ENCODE results near the gene RNF207. TPM values are rescaled to one million over a fixed set of nuclear protein-coding genes. Genes with fewer than 3 reads are reported as not detected.

RNF207 gene
- total RNA-seq, 4 donors from 2014 or later = 3.0 to 34.1 (median 18.3) TPM

DNA sequence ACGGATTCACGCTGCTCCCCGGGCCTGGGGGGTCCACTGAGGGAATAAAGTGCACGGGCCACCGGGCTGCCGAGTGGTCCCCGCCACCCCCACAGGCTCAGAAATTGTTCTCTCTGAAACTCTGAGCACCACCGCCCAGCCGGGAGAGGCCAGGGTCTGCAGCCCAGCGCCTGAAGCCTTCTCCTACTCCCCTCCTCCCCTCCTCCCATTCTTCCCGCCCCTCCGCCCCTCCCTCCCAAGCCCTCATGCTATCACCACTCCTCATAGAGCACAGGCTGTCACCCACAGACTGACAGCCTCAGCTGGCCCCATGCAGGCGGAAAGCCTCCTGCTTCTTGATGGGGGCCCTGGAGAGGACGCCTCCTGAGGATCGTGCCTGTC lies 55.7 kb downstream of the RNF207 start:
- TF ChIP-seq POLR2AphosphoS5 (IDR thresholded peaks at IDR 0.05) (no peak), POLR2A (IDR thresholded peaks at IDR 0.05) (no peak), EP300 (IDR thresholded peaks at IDR 0.05) (no peak)
- TF ChIP-seq, protein P1, sequence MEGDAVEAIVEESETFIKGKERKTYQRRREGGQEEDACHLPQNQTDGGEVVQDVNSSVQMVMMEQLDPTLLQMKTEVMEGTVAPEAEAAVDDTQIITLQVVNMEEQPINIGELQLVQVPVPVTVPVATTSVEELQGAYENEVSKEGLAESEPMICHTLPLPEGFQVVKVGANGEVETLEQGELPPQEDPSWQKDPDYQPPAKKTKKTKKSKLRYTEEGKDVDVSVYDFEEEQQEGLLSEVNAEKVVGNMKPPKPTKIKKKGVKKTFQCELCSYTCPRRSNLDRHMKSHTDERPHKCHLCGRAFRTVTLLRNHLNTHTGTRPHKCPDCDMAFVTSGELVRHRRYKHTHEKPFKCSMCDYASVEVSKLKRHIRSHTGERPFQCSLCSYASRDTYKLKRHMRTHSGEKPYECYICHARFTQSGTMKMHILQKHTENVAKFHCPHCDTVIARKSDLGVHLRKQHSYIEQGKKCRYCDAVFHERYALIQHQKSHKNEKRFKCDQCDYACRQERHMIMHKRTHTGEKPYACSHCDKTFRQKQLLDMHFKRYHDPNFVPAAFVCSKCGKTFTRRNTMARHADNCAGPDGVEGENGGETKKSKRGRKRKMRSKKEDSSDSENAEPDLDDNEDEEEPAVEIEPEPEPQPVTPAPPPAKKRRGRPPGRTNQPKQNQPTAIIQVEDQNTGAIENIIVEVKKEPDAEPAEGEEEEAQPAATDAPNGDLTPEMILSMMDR (IDR thresholded peaks at IDR 0.05) = no peak
- no peak for ATAC-seq
- peaks cover 56% of the 10 kb centered on the region for H3K27me3 ChIP-seq
- peak overlapping the region in 1 of 2 donors; percentile 71 for H3K4me3 ChIP-seq
- 21 to 40% methylated on average over 1 to 5 of the region's 15 CpGs for WGBS, 2 donors (ENCODE audit: low coverage in 1 of 2)
- H3K9me3 ChIP-seq = no peaks in the 10 kb centered on the region
- H3K27ac ChIP-seq = peak overlapping the region in 3 of 4 donors; percentile 58 to 81 (median 70)
- H3K4me1 ChIP-seq = peaks cover 0 to 65% (median 25%) of the 10 kb centered on the region in 3 donors
- no peaks in the 10 kb centered on the region for H3K36me3 ChIP-seq

DNA sequence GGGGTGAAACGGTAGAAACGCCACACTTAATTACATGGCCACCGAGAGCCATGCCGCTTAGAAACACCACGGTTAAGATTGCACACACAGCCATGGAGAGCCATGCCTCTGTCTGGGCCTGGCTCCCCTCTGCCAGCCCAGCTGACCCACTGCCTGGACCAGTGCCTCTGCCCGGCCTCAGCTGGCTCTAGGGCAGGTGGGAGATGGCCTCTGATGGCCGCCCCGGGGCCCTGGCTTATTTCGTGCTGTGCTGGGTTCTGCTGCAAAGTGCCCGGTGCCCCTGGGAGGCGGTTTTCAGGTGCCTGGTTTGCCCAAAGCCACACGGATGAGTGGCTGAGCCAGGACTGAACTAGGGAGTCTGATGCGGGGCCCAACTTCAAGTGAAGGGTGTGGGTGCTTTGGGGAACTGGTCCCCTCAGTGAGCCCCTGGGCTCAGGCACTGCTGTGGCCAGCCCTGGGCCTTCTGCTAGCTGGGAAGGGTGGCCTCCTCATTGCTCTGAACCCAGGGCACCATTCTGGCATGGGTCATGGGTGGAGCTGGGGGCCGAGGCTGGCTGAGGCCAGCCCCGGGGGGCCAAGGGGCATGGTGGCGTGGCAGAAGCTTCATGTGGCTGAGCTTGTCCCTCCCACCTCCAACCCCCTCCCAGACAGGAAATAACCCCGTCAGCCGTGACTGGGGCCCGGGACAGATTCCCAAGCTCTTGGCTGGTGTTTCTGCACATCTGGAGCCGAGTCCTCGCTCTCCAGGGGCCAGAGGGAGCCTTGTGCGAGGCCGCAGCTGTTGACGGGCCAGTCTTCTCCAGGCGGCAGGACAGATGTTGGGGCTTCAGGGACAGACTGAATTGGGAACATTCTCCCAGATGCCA lies 56.9 kb downstream of the RNF207 start:
- Histone ChIP-seq H3K27ac (peak overlapping the region in 3 of 4 donors; percentile 41 to 81 (median 66)), H3K9me3 (no peaks in the 10 kb centered on the region), H3K4me3 (no peak overlapping the region), H3K36me3 (no peaks in the 10 kb centered on the region), H3K4me1 (peaks cover 0 to 65% (median 25%) of the 10 kb centered on the region in 3 donors), H3K27me3 (peaks cover 48% of the 10 kb centered on the region)
- ATAC-seq = peak; percentile 16
- WGBS, 2 donors (ENCODE audit: low coverage in 1 of 2) = no CpG with 5 or more reads among the region's 25 CpGs
- no peak for TF ChIP-seq EP300 (IDR thresholded peaks at IDR 0.05)
- TF ChIP-seq POLR2AphosphoS5 (IDR thresholded peaks at IDR 0.05) = no peak
- TF ChIP-seq, protein P1 (IDR thresholded peaks at IDR 0.05) = no peak
- no peak for TF ChIP-seq POLR2A (IDR thresholded peaks at IDR 0.05)

DNA sequence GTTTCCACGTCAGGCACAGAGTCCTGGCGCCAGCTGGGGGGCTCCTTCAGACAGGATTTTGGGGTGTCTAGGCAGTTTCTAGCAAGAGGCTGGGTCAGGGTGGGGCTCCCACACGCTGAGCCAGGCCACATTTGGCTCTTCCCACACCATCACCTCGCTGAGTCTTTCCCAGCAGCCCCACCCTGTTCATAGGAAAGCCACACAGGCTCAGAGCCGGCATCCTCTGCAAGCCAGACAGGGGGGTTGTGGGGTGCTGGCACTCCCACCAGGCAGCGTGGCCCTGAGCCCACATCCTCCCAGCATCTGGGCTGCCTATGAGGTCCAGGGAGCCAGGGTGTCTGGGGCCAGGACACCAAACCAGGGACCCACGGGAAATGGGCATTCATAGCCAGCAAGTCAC lies 57.8 kb downstream of the RNF207 start:
- peak overlapping the region in 1 of 4 donors; percentile 81 for H3K27ac ChIP-seq
- WGBS, 2 donors (ENCODE audit: low coverage in 1 of 2) = no CpG with 5 or more reads among the region's 7 CpGs
- peaks cover 41% of the 10 kb centered on the region for H3K27me3 ChIP-seq
- no peak for ATAC-seq
- no peaks in the 10 kb centered on the region for H3K9me3 ChIP-seq
- H3K36me3 ChIP-seq = no peaks in the 10 kb centered on the region
- H3K4me3 ChIP-seq = no peak overlapping the region
- TF ChIP-seq, protein P1 (IDR thresholded peaks at IDR 0.05) = no peak
- TF ChIP-seq EP300 (IDR thresholded peaks at IDR 0.05) (no peak), POLR2A (IDR thresholded peaks at IDR 0.05) (no peak), POLR2AphosphoS5 (IDR thresholded peaks at IDR 0.05) (no peak)
- peaks cover 0 to 65% (median 25%) of the 10 kb centered on the region in 3 donors for H3K4me1 ChIP-seq

DNA sequence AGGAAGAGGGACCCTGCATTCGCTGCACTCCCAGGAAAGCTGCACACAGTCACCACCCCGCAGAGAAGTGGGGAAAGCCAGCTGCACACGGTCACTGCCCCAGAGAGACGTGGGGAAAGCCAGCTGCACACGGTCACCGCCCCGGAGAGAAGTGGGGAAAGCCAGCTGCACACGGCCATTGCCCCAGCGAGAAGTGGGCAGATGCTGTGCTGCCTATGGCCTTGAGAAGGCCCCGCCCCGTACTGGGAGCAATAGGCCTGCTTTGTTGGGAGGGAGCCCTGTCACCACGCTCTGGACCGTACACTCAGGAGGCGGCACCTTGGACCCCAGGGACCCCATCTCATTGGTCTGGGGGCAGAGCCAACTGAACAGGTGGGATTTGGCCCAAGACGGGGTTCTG lies 59.2 kb downstream of the RNF207 start:
- H3K4me3 ChIP-seq = no peak overlapping the region
- H3K36me3 ChIP-seq = no peaks in the 10 kb centered on the region
- no peaks in the 10 kb centered on the region for H3K9me3 ChIP-seq
- H3K27ac ChIP-seq = no peak overlapping the region
- peaks cover 0 to 54% (median 20%) of the 10 kb centered on the region in 3 donors for H3K4me1 ChIP-seq
- 90% methylated on average over 2 of the region's 15 CpGs; no CpG with 5 or more reads in 1 of the 2 donors for WGBS, 2 donors (ENCODE audit: low coverage in 1 of 2)
- peaks cover 34% of the 10 kb centered on the region for H3K27me3 ChIP-seq
- ATAC-seq = no peak
- no peak for TF ChIP-seq EP300 (IDR thresholded peaks at IDR 0.05)
- TF ChIP-seq POLR2A (IDR thresholded peaks at IDR 0.05) = no peak
- TF ChIP-seq, protein P1 (IDR thresholded peaks at IDR 0.05) = no peak
- no peak for TF ChIP-seq POLR2AphosphoS5 (IDR thresholded peaks at IDR 0.05)

DNA sequence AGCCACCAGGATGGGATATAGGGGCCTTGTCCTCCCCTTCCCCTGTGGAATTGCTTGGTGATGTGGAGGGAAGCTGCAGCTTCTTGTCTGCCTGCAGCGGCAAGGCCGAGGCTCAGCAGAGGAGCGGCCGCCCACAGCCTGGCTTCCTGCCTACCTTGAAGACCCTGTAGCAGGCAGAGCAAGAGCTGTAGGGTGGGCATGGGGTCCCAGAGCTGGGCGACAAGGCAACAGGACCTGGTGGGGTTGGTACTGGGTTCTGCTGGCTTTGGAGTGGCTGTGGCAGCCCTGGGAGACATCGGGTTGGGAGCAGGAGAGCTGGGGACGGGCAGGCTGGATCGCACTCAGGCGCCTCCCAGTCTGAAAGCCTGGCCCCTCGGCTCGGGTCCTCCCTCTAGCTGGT lies 60.7 kb downstream of the RNF207 start:
- no peaks in the 10 kb centered on the region for H3K36me3 ChIP-seq
- no peak for TF ChIP-seq POLR2A (IDR thresholded peaks at IDR 0.05)
- TF ChIP-seq, protein P1 (IDR thresholded peaks at IDR 0.05) = no peak
- no peak for TF ChIP-seq POLR2AphosphoS5 (IDR thresholded peaks at IDR 0.05)
- no peak for TF ChIP-seq EP300 (IDR thresholded peaks at IDR 0.05)
- no peaks in the 10 kb centered on the region for H3K9me3 ChIP-seq
- peaks cover 21% of the 10 kb centered on the region for H3K27me3 ChIP-seq
- ATAC-seq = no peak
- no peak overlapping the region for H3K4me3 ChIP-seq
- H3K27ac ChIP-seq = no peak overlapping the region
- H3K4me1 ChIP-seq = peaks cover 0 to 56% (median 14%) of the 10 kb centered on the region in 3 donors
- no CpG with 5 or more reads among the region's 11 CpGs for WGBS, 2 donors (ENCODE audit: low coverage in 1 of 2)
